ENCODE results near the gene RAB31. TPM values are rescaled to one million over a fixed set of nuclear protein-coding genes. Genes with fewer than 3 reads are reported as not detected.
A peak's percentile ranks its signal among the peaks of the same experiment; 100 is the strongest.

The RAB31 gene
- total and polyA plus RNA-seq, 8 donors: 1.4 to 28.2 (median 4.5) TPM

GRCh38 chr18:9757827-9758621 is 49.9 kb downstream of the RAB31 start:
- H3K9me3 ChIP-seq: no peaks in the 10 kb centered on the region
- H3K27me3 ChIP-seq: no peaks in the 10 kb centered on the region
- FAIRE-seq (no peak), ATAC-seq (peak in 1 of 4 donors; percentile 14), DNase-seq (no peak)
- TF ChIP-seq, protein P1, sequence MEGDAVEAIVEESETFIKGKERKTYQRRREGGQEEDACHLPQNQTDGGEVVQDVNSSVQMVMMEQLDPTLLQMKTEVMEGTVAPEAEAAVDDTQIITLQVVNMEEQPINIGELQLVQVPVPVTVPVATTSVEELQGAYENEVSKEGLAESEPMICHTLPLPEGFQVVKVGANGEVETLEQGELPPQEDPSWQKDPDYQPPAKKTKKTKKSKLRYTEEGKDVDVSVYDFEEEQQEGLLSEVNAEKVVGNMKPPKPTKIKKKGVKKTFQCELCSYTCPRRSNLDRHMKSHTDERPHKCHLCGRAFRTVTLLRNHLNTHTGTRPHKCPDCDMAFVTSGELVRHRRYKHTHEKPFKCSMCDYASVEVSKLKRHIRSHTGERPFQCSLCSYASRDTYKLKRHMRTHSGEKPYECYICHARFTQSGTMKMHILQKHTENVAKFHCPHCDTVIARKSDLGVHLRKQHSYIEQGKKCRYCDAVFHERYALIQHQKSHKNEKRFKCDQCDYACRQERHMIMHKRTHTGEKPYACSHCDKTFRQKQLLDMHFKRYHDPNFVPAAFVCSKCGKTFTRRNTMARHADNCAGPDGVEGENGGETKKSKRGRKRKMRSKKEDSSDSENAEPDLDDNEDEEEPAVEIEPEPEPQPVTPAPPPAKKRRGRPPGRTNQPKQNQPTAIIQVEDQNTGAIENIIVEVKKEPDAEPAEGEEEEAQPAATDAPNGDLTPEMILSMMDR (IDR thresholded peaks at IDR 0.05): no peak
- H3K27ac ChIP-seq: no peak overlapping the region
- H3K4me1 ChIP-seq: no peaks in the 10 kb centered on the region
- no peaks in the 10 kb centered on the region for H3K36me3 ChIP-seq
- intact Hi-C loops (cut with DNase I): no loop called here
- WGBS, 2 donors: 77 to 84% methylated on average over 18 of the region's 18 CpGs
- H3K4me3 ChIP-seq: no peak overlapping the region

DNA sequence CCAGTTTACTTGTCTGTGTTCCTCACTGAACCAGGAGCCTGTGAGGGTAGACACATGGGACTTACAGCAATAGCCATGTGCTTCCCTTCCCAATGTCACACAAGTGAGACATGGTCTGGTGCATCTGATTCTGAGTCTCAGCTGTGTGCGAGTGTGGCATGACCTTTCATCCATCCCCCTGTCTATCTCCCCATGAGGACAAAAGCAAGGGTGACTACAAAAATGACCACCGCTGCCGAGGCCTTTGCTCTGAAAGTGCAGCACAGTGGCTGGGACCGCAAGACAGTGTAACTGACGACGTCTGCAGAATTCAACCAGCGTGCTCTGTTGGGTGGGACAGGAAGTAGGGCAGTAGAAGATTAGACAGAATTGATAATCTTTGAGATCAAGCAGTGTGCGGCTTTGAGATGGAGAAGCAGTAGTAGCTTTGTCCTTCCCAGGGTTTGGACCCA is 50.5 kb downstream of the RAB31 start:
- no peak overlapping the region for H3K4me3 ChIP-seq
- intact Hi-C loops (cut with DNase I): no loop called here
- ATAC-seq (peak in 1 of 4 donors; percentile 15), DNase-seq (no peak), FAIRE-seq (no peak)
- H3K27ac ChIP-seq: no peak overlapping the region
- no peaks in the 10 kb centered on the region for H3K9me3 ChIP-seq
- H3K36me3 ChIP-seq: no peaks in the 10 kb centered on the region
- no peaks in the 10 kb centered on the region for H3K27me3 ChIP-seq
- no peaks in the 10 kb centered on the region for H3K4me1 ChIP-seq
- 81 to 83% methylated on average over 8 of the region's 8 CpGs for WGBS, 2 donors
- TF ChIP-seq, protein P1 (IDR thresholded peaks at IDR 0.05): no peak

DNA sequence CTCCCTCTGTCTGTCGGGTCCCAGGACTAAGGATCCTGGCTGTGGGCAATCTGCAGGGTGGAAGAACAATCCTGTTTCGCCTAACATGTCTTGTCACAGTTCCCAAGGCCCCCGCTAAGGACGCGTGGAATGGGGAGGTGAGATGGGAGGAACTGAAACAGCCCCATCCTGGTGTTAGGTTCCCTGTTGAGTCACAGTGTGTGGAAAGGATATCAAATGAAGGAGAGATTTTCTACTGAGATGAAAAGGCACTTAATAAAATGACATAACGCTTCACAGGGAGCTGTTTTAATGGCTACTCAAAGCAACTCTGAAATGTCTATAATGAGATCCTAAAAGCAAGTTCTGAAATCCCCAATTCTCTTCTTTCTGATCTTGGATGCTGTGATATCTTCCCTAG is 52.5 kb downstream of the RAB31 start:
- TF ChIP-seq, protein P1 (IDR thresholded peaks at IDR 0.05): no peak
- Histone ChIP-seq H3K4me3 (no peak overlapping the region), H3K27ac (no peak overlapping the region), H3K27me3 (no peaks in the 10 kb centered on the region), H3K36me3 (no peaks in the 10 kb centered on the region), H3K9me3 (no peaks in the 10 kb centered on the region), H3K4me1 (no peaks in the 10 kb centered on the region)
- no peak for DNase-seq
- intact Hi-C loops (cut with DNase I): loop anchor here in 1 of 3 donors (10.0 kb wide), 1 partner anchor 56 kb away; the partner anchor contains the start of gene RAB31
- 70 to 78% methylated on average over 6 of the region's 6 CpGs for WGBS, 2 donors
- ATAC-seq: no peak
- no peak for FAIRE-seq

DNA sequence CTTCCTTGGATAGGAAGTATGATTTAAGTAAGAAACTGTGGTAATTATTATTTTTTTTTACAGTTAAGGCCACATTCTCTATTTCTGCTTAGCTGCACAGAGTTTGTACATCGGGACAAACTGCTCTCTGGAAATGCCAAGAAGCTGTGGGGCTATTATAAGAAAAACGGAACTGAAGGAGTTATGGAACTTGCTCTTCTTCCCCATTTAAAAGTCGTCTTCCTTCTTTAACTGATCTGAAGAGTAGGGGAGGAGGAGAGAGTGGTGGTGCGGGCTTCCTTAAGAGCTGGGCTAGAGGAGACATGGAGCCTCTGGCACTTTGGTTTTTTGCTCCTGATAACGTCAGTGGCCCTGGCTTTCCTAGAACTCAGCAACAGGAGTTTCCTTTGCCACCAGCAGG is 54.4 kb downstream of the RAB31 start:
- Histone ChIP-seq H3K27me3 (no peaks in the 10 kb centered on the region), H3K4me3 (no peak overlapping the region), H3K27ac (no peak overlapping the region), H3K4me1 (no peaks in the 10 kb centered on the region), H3K9me3 (no peaks in the 10 kb centered on the region), H3K36me3 (no peaks in the 10 kb centered on the region)
- 81 to 82% methylated on average over 5 of the region's 5 CpGs for WGBS, 2 donors
- no peak for DNase-seq
- intact Hi-C loops (cut with DNase I): loop anchor here in 1 of 3 donors (10.0 kb wide), 1 partner anchor 58 kb away; the partner anchor contains the start of gene RAB31
- FAIRE-seq: no peak
- ATAC-seq: peak in 2 of 4 donors; percentile 43 to 67
- TF ChIP-seq, protein P1 (IDR thresholded peaks at IDR 0.05): no peak

- no peaks in the 10 kb centered on the region for H3K4me1 ChIP-seq
- H3K4me3 ChIP-seq: no peak overlapping the region
- H3K9me3 ChIP-seq: no peaks in the 10 kb centered on the region
- ATAC-seq: no peak
- no peak for FAIRE-seq
- intact Hi-C loops (cut with DNase I): loop anchor here in 1 of 3 donors (10.0 kb wide), 1 partner anchor 58 kb away; the partner anchor contains the start of gene RAB31
- H3K27me3 ChIP-seq: no peaks in the 10 kb centered on the region
- TF ChIP-seq, protein P1 (IDR thresholded peaks at IDR 0.05): no peak
- no peak overlapping the region for H3K27ac ChIP-seq
- 88 to 91% methylated on average over 5 of the region's 5 CpGs for WGBS, 2 donors
- DNase-seq: no peak
- no peaks in the 10 kb centered on the region for H3K36me3 ChIP-seq
Measured at GRCh38 chr18:9763157-9763556, 55.1 kb downstream of the RAB31 start.

Measured in pancreas (tissue), 10 donors.